ENCODE measurements around the gene GRIA3. TPM values are rescaled to one million over a fixed set of nuclear protein-coding genes. Genes with fewer than 3 reads are reported as not detected.
"Not testable (repeated sequence)": the region's sequence is repeated elsewhere in the genome, so short reads cannot be mapped to it uniquely, and the experiment has no call there.

The GRIA3 gene
- total RNA-seq, 1 donor from 2014 or later: under 0.01 TPM

GRCh38 chrX:123348468-123348867, 164.4 kb downstream of the GRIA3 start:
- no peak for DNase-seq (ENCODE audit: low read depth)
- no peak overlapping the region for H3K4me3 ChIP-seq (ENCODE audit: low read depth, low read length)
- TF ChIP-seq CTCF (conservative IDR thresholded peaks at IDR 0.05; ENCODE audit: low read depth, low read length): no peak

GRCh38 chrX:123350226-123350625, 166.1 kb downstream of the GRIA3 start:
- TF ChIP-seq CTCF (conservative IDR thresholded peaks at IDR 0.05; ENCODE audit: low read depth, low read length): no peak
- DNase-seq (ENCODE audit: low read depth): no peak
- H3K4me3 ChIP-seq (ENCODE audit: low read depth, low read length): no peak overlapping the region

GRCh38 chrX:123357941-123358340, 173.9 kb downstream of the GRIA3 start:
- DNase-seq (ENCODE audit: low read depth): no peak

GRCh38 chrX:123358457-123358856, 174.4 kb downstream of the GRIA3 start:
- no peak for TF ChIP-seq CTCF (conservative IDR thresholded peaks at IDR 0.05; ENCODE audit: low read depth, low read length)
- no peak for DNase-seq (ENCODE audit: low read depth)
- no peak overlapping the region for H3K4me3 ChIP-seq (ENCODE audit: low read depth, low read length)

More at GRCh38 chrX:123357941-123358340, 173.9 kb downstream of the GRIA3 start:
- H3K4me3 ChIP-seq (ENCODE audit: low read depth, low read length): no peak overlapping the region
- TF ChIP-seq CTCF (conservative IDR thresholded peaks at IDR 0.05; ENCODE audit: low read depth, low read length): no peak

GRCh38 chrX:123361371-123361770, 177.3 kb downstream of the GRIA3 start:
- TF ChIP-seq CTCF (conservative IDR thresholded peaks at IDR 0.05; ENCODE audit: low read depth, low read length): no peak
- H3K4me3 ChIP-seq (ENCODE audit: low read depth, low read length): no peak overlapping the region
- DNase-seq (ENCODE audit: low read depth): no peak

GRCh38 chrX:123386196-123386595, 202.1 kb downstream of the GRIA3 start:
- H3K4me3 ChIP-seq (ENCODE audit: low read depth, low read length); DNase-seq (ENCODE audit: low read depth): not testable (repeated sequence)

GRCh38 chrX:123392921-123393320, 208.8 kb downstream of the GRIA3 start:
- no peak overlapping the region for H3K4me3 ChIP-seq (ENCODE audit: low read depth, low read length)
- no peak for TF ChIP-seq CTCF (conservative IDR thresholded peaks at IDR 0.05; ENCODE audit: low read depth, low read length)
- no peak for DNase-seq (ENCODE audit: low read depth)

- no peak for DNase-seq (ENCODE audit: low read depth)
- no peak for TF ChIP-seq CTCF (conservative IDR thresholded peaks at IDR 0.05; ENCODE audit: low read depth, low read length)
- H3K4me3 ChIP-seq (ENCODE audit: low read depth, low read length): no peak overlapping the region
Observed at GRCh38 chrX:123399709-123400108, 215.6 kb downstream of the GRIA3 start.

All from epithelial cell of proximal tubule (primary cell).